NCI-H524 treated with DMSO at 0.1 percent for 48 hours (cell line): ENCODE measurements around the gene MCM6.

ENCODE experiments used
- DNase-seq: peaks from one replicate; lab custom pipeline; 2025; lab: John Stamatoyannopoulos, UW

Gene MCM6

DNA sequence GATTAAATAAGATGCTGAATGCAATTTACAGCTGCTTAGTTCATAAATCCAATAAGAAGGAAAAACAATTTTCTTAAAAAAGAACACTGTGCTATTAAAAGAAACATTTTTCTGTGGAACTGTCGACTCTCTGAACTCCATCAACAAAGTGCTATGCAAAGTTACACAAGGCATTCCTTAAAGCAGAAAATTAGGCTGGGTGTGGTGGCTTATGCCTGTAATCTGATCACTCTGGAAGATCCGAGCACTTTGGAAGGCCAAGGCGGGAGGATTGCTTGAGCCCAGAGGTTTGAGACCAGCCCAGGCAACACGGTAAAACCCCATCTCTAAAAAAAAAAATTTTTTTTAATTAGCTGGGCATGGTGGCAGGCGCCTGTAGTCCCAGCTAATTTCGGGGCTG is 13.0 kb downstream of the MCM6 start:
- no peak for DNase-seq

DNA sequence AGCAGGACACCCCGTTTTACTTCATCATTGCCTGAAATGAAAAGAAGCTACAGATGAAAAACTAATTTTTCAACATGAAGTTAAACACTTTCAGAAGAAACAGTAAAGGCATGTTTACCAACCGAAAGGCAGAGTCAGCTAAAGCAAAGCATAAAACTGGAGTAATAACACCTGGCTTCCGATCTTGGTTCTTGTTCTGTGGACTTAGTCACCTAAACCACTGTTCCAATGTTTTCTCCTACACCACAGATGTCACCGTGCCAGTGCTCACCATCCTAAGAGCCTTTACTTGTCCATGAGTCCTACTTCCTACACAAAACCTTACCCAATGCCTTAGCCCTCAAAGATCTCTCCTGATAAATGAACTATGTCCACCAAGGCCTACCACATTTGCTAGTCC is 13.5 kb downstream of the MCM6 start:
- DNase-seq: no peak

DNA sequence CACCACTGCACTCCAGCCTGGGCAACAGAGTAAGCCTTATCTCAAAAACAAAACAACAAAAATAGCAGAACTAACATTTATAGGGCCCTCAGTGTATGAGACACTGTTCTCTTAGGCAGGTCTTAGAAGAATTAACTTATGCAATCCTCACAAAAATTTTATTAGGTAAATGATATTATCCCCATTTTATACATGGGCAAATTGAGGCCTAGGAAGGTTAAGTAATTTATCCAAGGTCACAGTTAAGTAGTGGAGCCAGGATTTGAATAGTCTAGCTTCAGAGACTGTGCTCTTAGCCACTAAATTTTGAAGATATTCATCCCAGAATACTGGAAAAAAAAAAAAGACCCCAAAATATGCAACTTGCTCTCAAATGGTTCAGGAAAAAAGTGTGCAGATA is 22.8 kb downstream of the MCM6 start:
- no peak for DNase-seq

DNA sequence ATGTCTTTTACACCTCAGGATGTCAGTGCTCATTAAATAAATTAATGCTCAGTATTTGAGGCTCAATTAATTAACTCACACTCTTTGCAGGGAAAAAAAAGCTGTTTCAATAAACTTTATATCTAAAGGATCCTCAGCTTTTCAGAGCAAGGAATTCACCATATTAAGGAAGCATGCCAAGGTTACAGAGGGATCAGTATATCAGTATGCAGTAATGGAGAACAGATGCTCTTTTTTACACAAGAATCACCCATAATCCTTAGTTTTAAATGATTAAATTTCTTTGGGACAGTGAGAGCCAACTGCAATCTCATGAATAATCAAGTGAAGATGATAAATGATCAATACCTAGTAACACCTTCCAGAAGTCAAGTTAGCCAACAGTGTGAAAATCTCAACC is 24.4 kb downstream of the MCM6 start:
- no peak for DNase-seq

GRCh38 chr2:135850892-135851668 is 25.2 kb downstream of the MCM6 start:
- no peak for DNase-seq

DNA sequence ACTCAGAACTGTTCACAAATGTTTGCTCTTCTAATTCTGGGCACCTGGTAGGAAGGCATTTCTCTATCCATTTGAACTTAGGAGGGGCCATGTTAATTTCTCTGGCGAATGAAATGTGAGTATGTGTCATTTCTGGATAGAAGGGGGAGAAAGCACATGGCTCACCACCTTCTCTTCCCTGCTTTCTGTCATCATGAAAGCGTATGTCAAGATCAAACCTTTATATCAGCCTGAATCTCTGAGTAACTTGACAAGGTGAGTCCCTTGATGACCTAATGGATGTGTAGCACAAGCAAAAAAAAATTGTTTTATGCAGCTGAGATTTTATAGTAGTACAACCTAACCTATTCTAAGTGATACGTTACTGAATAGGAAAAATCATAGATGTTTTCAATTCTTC is 27.2 kb downstream of the MCM6 start:
- no peak for DNase-seq

DNA sequence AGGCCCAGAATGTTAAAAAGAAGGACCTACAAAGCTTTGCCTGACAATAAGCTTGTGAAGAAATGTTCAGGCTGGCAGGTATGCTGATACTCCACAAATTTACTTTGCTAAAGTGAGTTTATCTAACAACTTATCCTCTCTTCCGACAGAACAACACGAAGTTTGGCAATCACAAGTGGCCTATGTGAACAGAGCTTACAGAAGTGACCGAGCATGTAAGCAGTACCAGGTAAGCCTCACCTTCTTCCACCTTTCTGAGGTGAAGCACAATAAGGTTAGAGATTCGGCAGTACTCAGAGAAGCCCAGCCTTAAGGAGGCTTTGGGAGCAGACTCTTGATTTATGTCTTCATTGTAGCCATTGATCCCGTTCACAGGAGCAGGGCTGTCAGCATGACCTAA is 30.2 kb downstream of the MCM6 start:
- DNase-seq: no peak

DNA sequence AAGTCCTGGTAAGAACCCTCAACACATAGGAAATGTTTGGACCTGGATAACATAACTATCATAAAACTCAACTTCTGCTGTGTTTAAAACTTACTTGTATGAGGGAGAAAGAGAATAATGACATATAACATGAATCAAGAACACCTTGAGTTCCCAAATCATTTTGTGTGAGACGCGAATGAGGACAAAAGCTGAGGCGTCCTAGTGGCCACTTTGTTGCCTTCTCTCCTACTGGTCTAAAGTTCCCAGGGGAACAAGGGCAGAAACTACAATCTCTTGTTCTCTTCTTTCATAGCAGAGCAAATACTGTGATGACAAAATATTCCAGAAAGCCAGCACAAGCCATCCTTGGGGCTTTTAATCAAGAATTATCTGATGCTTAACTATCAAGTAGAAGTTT is 31.0 kb downstream of the MCM6 start:
- no peak for DNase-seq

- DNase-seq: no peak
Observed at GRCh38 chr2:135844301-135844895, 31.8 kb downstream of the MCM6 start.

- no peak for DNase-seq
Observed at GRCh38 chr2:135843671-135844070, 32.6 kb downstream of the MCM6 start.

DNA sequence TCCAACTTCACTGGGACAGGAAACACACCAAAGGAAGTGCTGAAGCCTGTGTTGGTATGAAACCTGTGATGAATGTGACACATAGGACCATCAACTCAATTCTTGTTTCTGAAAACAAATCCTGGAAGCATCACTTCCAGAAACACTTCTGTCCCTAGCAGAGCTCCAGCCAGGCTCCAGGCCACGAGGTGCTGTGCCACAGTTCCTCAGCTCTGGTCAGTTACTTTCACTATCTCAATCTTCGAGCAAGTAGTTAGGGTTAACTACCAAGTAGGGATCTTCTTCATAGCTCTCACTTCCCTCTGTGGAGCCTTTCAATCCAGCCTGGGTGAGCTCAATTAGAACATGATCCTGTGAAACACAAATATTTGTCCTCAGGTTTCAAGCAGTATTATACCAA is 35.6 kb downstream of the MCM6 start:
- no peak for DNase-seq

- DNase-seq: peak; percentile 68
Observed at GRCh38 chr2:135839713-135840112, 36.5 kb downstream of the MCM6 start.

DNA sequence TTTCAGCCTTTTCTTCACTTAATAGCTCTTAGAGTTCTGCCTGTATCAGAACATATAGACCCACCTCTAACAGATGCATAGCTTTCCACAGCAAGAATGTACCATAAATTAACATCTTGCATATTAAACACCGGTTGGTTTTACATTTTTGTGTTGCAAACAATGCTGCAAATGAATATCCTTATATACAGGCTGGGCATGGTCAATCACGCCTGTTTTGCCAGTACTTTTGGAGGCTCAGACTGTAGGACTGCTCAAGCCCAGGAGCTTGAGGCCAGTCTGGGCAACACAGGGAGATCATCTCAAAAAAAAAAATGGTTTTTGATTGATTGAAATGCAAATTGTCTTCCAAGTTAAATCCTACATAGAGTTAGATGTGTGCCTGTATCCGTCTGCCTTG is 37.7 kb downstream of the MCM6 start:
- DNase-seq: no peak

GRCh38 chr2:135836596-135837270 is 39.5 kb downstream of the MCM6 start, which contains the start of gene LCT:
TSS of gene LCT (minus strand) at chr2:135837184. CDS start at chr2:135837169, 15 bp downstream.
- DNase-seq: no peak

- DNase-seq: no peak
Observed at GRCh38 chr2:135832891-135833290, 43.4 kb downstream of the MCM6 start.

DNA sequence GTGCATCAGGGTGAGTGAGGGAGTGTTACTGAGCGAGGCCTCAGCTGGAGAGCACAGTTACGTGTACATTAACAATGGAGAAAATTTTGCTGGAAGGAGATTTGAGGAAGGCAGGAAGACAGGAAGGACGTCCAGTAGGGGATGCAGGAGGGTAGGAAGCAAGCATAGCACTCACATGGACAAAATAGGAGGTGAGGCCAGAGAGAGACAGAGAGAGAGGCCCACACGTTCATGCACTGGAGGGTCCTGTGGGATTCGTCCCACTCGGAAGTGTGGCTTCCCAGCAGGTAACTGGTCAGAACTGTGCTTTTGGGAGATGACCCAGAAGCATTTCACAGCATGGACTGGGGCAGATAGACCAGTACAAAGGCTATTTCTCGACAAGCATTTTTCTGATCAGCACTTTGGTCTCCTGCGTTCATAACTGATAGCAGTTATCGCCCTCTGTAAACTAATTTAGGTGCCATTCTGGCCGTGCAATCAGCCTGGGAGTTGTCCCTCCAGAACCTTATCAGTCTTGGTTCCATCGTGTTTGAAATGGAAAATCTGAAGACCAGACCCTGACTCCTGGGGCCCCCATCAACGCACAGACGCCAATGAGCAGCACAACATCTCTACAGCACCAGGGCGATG is 44.9 kb downstream of the MCM6 start:
- DNase-seq: no peak

GRCh38 chr2:135829378-135830135 is 46.7 kb downstream of the MCM6 start:
- DNase-seq: no peak

DNA sequence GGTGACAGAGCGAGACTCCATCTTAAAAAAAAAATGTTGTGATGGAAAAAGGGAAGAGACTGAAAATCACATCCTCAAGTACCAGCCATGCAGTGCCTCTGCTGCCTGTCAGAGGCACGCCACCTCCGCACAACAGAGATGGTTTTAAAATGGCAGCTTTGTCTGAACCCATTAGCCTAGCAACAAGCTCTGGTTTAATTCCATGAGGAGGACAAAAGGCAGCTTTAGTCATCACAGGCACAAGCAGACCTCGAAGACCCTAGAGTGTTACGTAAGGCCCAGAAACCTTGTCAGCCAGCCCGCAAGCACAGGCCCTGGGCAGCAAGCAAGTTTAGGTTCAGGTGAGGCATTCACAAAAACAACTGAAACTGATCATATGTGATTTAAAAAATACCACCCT is 49.7 kb downstream of the MCM6 start:
- DNase-seq: no peak

DNA sequence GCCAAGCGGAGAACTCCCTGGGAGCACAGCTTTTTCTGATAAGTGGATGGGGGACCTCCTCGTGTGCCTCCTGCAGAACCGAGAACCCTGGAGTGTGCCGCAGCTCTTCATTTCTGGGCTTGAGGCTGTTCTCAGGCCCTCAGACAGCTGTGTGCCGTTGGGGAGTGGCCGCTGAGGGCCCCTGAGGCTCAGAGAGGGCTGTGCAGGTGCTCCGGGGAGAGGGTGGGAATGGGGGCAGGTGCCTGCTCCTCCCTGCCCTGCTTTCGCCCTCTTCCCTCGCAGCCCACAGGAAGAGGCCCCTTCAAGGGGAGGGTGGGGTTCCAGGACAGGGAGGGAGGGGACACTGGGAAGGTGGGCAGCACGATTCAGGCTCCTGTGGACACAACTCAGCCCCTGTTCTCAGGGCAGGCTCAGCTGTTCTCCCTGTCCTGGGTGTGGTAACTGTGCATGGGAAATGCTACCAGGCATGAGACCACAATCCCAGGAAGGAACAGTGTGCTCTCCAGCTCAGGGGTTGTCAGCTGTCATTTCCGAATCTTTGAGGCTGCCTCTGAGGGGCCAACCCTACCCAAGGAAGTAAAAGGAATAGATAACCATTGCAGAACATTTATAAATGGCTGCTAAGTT is 50.6 kb downstream of the MCM6 start:
- no peak for DNase-seq

DNA sequence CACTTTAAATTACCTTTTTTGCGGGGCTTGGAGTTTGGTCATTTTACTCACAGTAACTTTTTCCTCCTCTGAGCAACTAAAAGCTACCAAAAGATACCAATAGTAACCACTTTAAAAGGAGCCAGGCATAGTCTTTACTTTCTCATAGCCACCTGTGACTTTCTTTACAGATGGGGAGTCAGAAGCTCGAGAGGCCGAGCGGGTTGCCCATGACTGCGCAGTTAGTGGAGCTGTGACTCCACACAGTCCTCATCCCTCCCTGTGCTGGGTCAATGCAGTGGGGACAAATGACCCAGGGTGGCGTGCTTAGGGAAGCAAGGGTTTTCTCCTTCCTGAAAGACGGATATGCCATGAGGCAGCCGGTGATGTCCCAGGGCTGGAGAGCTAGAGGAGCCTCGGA is 51.1 kb downstream of the MCM6 start:
- no peak for DNase-seq

DNA sequence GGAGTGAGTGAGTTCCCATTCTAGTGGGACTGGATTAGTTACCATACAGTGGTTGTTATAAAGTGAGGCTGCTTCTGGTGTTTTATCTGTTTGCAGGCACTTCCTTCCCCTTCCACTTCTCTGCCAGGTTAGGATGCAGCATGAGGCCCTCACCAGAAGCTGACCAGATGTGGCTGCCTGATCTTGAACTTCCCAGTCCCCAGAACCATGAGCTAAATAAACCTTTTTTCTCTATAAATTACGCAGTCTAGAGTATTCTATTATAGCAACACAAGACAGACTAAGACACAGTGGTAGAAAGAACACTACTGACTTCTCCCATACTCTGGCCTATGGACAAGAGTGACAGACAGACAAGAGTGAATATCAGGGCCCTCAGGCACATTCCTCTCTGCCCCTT is 53.4 kb downstream of the MCM6 start:
- no peak for DNase-seq

DNA sequence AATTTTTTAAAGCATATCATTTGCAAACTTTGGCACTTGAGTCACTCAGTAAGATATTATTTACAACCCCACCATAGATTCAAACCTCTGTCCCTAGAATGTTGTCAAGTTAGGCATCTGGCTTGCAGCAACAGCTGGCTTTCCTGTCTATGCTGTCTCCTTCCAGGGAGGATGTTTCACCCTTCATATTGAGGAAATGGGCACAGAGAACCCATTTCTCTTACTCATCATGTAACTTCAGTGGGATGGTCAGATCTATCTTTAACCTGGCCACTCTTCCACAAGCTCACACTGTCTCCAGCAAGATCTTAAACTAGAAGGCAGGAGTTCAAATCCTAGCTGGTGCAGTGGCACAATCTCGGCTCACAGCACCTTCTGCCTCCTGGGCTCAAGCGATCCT is 55.1 kb downstream of the MCM6 start:
- DNase-seq: no peak
